Measurements from ENCODE around the gene RASGRF1. TPM values are rescaled to one million over a fixed set of nuclear protein-coding genes. Genes with fewer than 3 reads are reported as not detected.
A peak's percentile ranks its signal among the peaks of the same experiment; 100 is the strongest.

RASGRF1 gene
- total RNA-seq, 1 donor from 2014 or later = not detected

- no peak for TF ChIP-seq CTCF (IDR thresholded peaks at IDR 0.05; ENCODE audit: borderline replicate concordance)
- peaks cover 49% of the 10 kb centered on the region for H3K4me1 ChIP-seq
- intact Hi-C loops (cut with micrococcal nuclease) = no loop called here
- H3K36me3 ChIP-seq = peaks cover 3% of the 10 kb centered on the region
- no peaks in the 10 kb centered on the region for H3K27me3 ChIP-seq (ENCODE audit: low read depth)
- H3K4me3 ChIP-seq = no peak overlapping the region
- DNase-seq = no peak
- H3K27ac ChIP-seq (replicated peaks) = no peak overlapping the region
- H3K9me3 ChIP-seq (replicated peaks) = no peaks in the 10 kb centered on the region
Observed at GRCh38 chr15:78942741-78943140, 147.8 kb downstream of the RASGRF1 start.

- intact Hi-C loops (cut with micrococcal nuclease) = no loop called here
- peak overlapping the region; percentile 88 for H3K27ac ChIP-seq (replicated peaks)
- no peak for TF ChIP-seq CTCF (IDR thresholded peaks at IDR 0.05; ENCODE audit: borderline replicate concordance)
- no peak for DNase-seq
- H3K27me3 ChIP-seq (ENCODE audit: low read depth) = no peaks in the 10 kb centered on the region
- no peak overlapping the region for H3K4me3 ChIP-seq
- H3K4me1 ChIP-seq = peaks cover 74% of the 10 kb centered on the region
- peaks cover 8% of the 10 kb centered on the region for H3K36me3 ChIP-seq
- no peaks in the 10 kb centered on the region for H3K9me3 ChIP-seq (replicated peaks)
Observed at GRCh38 chr15:78938658-78939488, 151.7 kb downstream of the RASGRF1 start.

- no peaks in the 10 kb centered on the region for H3K27me3 ChIP-seq (ENCODE audit: low read depth)
- H3K9me3 ChIP-seq (replicated peaks) = no peaks in the 10 kb centered on the region
- peak overlapping the region; percentile 44 for H3K4me3 ChIP-seq
- TF ChIP-seq CTCF (IDR thresholded peaks at IDR 0.05; ENCODE audit: borderline replicate concordance) = peak; percentile 11
- DNase-seq = peak; percentile 54
- peaks cover 77% of the 10 kb centered on the region for H3K4me1 ChIP-seq
- intact Hi-C loops (cut with micrococcal nuclease) = no loop called here
- peak overlapping the region; percentile 88 for H3K27ac ChIP-seq (replicated peaks)
- peaks cover 9% of the 10 kb centered on the region for H3K36me3 ChIP-seq
Observed at GRCh38 chr15:78937132-78937739, 153.3 kb downstream of the RASGRF1 start.

- intact Hi-C loops (cut with micrococcal nuclease) = no loop called here
- Histone ChIP-seq H3K27ac (replicated peaks) (peak overlapping the region; percentile 88), H3K27me3 (ENCODE audit: low read depth) (no peaks in the 10 kb centered on the region), H3K4me3 (no peak overlapping the region), H3K36me3 (peaks cover 16% of the 10 kb centered on the region), H3K9me3 (replicated peaks) (no peaks in the 10 kb centered on the region), H3K4me1 (peaks cover 89% of the 10 kb centered on the region)
- TF ChIP-seq CTCF (IDR thresholded peaks at IDR 0.05; ENCODE audit: borderline replicate concordance) = no peak
- no peak for DNase-seq
Observed at GRCh38 chr15:78934655-78935023, 155.9 kb downstream of the RASGRF1 start.

GRCh38 chr15:78933823-78934654 is 156.5 kb downstream of the RASGRF1 start:
- peak overlapping the region; percentile 88 for H3K27ac ChIP-seq (replicated peaks)
- peaks cover 16% of the 10 kb centered on the region for H3K36me3 ChIP-seq
- intact Hi-C loops (cut with micrococcal nuclease) = no loop called here
- H3K4me3 ChIP-seq = peak overlapping the region; percentile 13
- H3K27me3 ChIP-seq (ENCODE audit: low read depth) = no peaks in the 10 kb centered on the region
- TF ChIP-seq CTCF (IDR thresholded peaks at IDR 0.05; ENCODE audit: borderline replicate concordance) = peak; percentile 8
- no peaks in the 10 kb centered on the region for H3K9me3 ChIP-seq (replicated peaks)
- H3K4me1 ChIP-seq = peaks cover 83% of the 10 kb centered on the region
- DNase-seq = no peak

Measured in left ventricle myocardium inferior (tissue), 1 donor.